ENCODE results near the gene CTSK.

CTSK gene

GRCh38 chr1:150813028-150813707 is 5.1 kb upstream of the CTSK start:
- peak; percentile 70 for DNase-seq (ENCODE audit: low read depth)
- peak; percentile 54 for TF ChIP-seq CTCF (IDR thresholded peaks at IDR 0.05; ENCODE audit: insufficient read depth, low read depth, low read length, missing control alignments)
- no peak overlapping the region for H3K4me3 ChIP-seq (ENCODE audit: low read depth, low read length)

- DNase-seq (ENCODE audit: low read depth): no peak
- no peak for TF ChIP-seq CTCF (IDR thresholded peaks at IDR 0.05; ENCODE audit: insufficient read depth, low read depth, low read length, missing control alignments)
- H3K4me3 ChIP-seq (ENCODE audit: low read depth, low read length): no peak overlapping the region
Observed at GRCh38 chr1:150810958-150811659, 3.0 kb upstream of the CTSK start.

GRCh38 chr1:150809651-150810050 is 1.6 kb upstream of the CTSK start:
- no peak for TF ChIP-seq CTCF (IDR thresholded peaks at IDR 0.05; ENCODE audit: insufficient read depth, low read depth, low read length, missing control alignments)
- no peak for DNase-seq (ENCODE audit: low read depth)
- H3K4me3 ChIP-seq (ENCODE audit: low read depth, low read length): no peak overlapping the region

GRCh38 chr1:150808846-150809245 is 786 bp upstream of the CTSK start:
- H3K4me3 ChIP-seq (ENCODE audit: low read depth, low read length): no peak overlapping the region
- no peak for DNase-seq (ENCODE audit: low read depth)
- TF ChIP-seq CTCF (IDR thresholded peaks at IDR 0.05; ENCODE audit: insufficient read depth, low read depth, low read length, missing control alignments): no peak

- H3K4me3 ChIP-seq (ENCODE audit: low read depth, low read length): no peak overlapping the region
- no peak for TF ChIP-seq CTCF (IDR thresholded peaks at IDR 0.05; ENCODE audit: insufficient read depth, low read depth, low read length, missing control alignments)
- no peak for DNase-seq (ENCODE audit: low read depth)
Observed at GRCh38 chr1:150807249-150808023, 624 bp downstream of the CTSK start.

- TF ChIP-seq CTCF (IDR thresholded peaks at IDR 0.05; ENCODE audit: insufficient read depth, low read depth, low read length, missing control alignments): no peak
- H3K4me3 ChIP-seq (ENCODE audit: low read depth, low read length): no peak overlapping the region
- DNase-seq (ENCODE audit: low read depth): no peak
Observed at GRCh38 chr1:150805899-150806298, 2.2 kb downstream of the CTSK start.
